Amygdala (tissue), 56 donors: Measurements from ENCODE around the gene PHF21A.

ENCODE experiments used
- DNase-seq, 56 donors: peaks; one replicate each; lab custom pipeline; 2025; lab: John Stamatoyannopoulos, UW

PHF21A gene

GRCh38 chr11:45925550-45925949 is 195.7 kb downstream of the PHF21A start:
- DNase-seq = no peak

- no peak for DNase-seq
These were observed 196.3 kb downstream of the PHF21A start for GRCh38 chr11:45924927-45925326.

- no peak for DNase-seq
These were observed 197.0 kb downstream of the PHF21A start for GRCh38 chr11:45924036-45924915.

- DNase-seq = no peak
These were observed 198.7 kb downstream of the PHF21A start, which contains the start of gene LARGE2 for GRCh38 chr11:45922425-45923082. LARGE2 (plus strand) TSS chr11:45922656; CDS start chr11:45922883, 227 bp downstream.

- peak in 2 of 56 donors; percentile 35 to 40 for DNase-seq
These were observed 199.5 kb downstream of the PHF21A start for GRCh38 chr11:45921561-45922424.

- no peak for DNase-seq
These were observed 200.4 kb downstream of the PHF21A start for GRCh38 chr11:45920531-45921477.

GRCh38 chr11:45919806-45920530 is 201.3 kb downstream of the PHF21A start:
- peak in 5 of 56 donors; percentile 17 to 48 (median 23) for DNase-seq

GRCh38 chr11:45918962-45919675 is 202.1 kb downstream of the PHF21A start:
- no peak for DNase-seq

- peak in 55 of 56 donors; percentile 35 to 87 (median 69) for DNase-seq
These were observed 202.8 kb downstream of the PHF21A start for GRCh38 chr11:45918331-45918941.

- DNase-seq = peak; percentile 74 to 98 (median 95)
These were observed 203.5 kb downstream of the PHF21A start, which contains the start of gene PEX16 for GRCh38 chr11:45917623-45918330. PEX16 (minus strand) TSS chr11:45917877; CDS start chr11:45917811, 66 bp downstream.

GRCh38 chr11:45917286-45917622 is 204.0 kb downstream of the PHF21A start:
- no peak for DNase-seq

- DNase-seq = no peak
These were observed 205.8 kb downstream of the PHF21A start for GRCh38 chr11:45915446-45915845.

- DNase-seq = no peak
These were observed 207.2 kb downstream of the PHF21A start for GRCh38 chr11:45913942-45914635.

- no peak for DNase-seq
These were observed 207.7 kb downstream of the PHF21A start for GRCh38 chr11:45913514-45913913.

GRCh38 chr11:45910623-45911022 is 210.6 kb downstream of the PHF21A start:
- no peak for DNase-seq
